SK-N-SH (cell line): ENCODE data around the gene RXYLT1. TPM values are rescaled to one million over a fixed set of nuclear protein-coding genes. Genes with fewer than 3 reads are reported as not detected.

Source experiments
- CTCF ChIA-PET: fragments of 300-600, 350-600 bp; formaldehyde crosslinking; extraction: SDS; loops from one replicate; lab custom pipeline; 2021; lab: Yijun Ruan, JAX
- POLR2A ChIA-PET: fragments of 350-600 bp; sonication (Branson Sonifier 250); formaldehyde crosslinking; extraction: SDS; loops from one replicate; lab custom pipeline; 2020; ENCODE audit warnings: antibody characterized with exemption, inconsistent platforms; lab: Yijun Ruan, JAX
- DNase-seq: peaks from one replicate; pipeline ENCODE4 v3.0.0; 2012
- H2AFZ ChIP-seq: fragments of 200-600 bp; sonication (generic); 2 replicates; pipeline ENCODE4 v1.8.1; 2016; ENCODE audit warnings: antibody characterized with exemption, mild to moderate bottlenecking, low read depth
- H3F3A ChIP-seq: fragments of 200-600 bp; sonication (generic); replicated peaks from 2 replicates; pipeline ENCODE3; 2016; ENCODE audit warnings: antibody characterized with exemption, mild to moderate bottlenecking; ENCODE audit not compliant: insufficient read depth
- H3K27ac ChIP-seq, 2 experiments: fragments of 200-500 bp in 1 of 2; fragments of 200-600 bp in 1 of 2; sonication (Bioruptor generic) in 1 of 2; sonication (generic), shearing (Covaris generic) in 1 of 2; 2 replicates each; pipeline versions ENCODE4 v1.5.1 to v1.6.1; 2014 to 2016; ENCODE audit warnings: low read depth in 2 of 2, inconsistent platforms in 1 of 2, low read length in 1 of 2, mild to moderate bottlenecking in 1 of 2, mixed read lengths in 1 of 2
- H3K27me3 ChIP-seq: fragments of 200-600 bp; sonication (generic), shearing (Covaris generic); 2 replicates; pipeline ENCODE4 v1.6.1; 2016; ENCODE audit warnings: mixed run types; ENCODE audit not compliant: insufficient read depth
- H3K36me3 ChIP-seq, 2 experiments: fragments of 200-500 bp in 1 of 2; fragments of 200-600 bp in 1 of 2; sonication (Bioruptor generic) in 1 of 2; sonication (generic) in 1 of 2; replicated peaks in 1 of 2; 2 replicates each; pipeline versions ENCODE3 to v1.5.1; 2014 to 2016; ENCODE audit warnings: low read length in 1 of 2, mild to moderate bottlenecking in 1 of 2; ENCODE audit not compliant: insufficient read depth in 2 of 2, control insufficient read depth in 1 of 2
- H3K4me1 ChIP-seq, 2 experiments: fragments of 200-500 bp in 1 of 2; fragments of 200-600 bp in 1 of 2; sonication (Bioruptor generic) in 1 of 2; sonication (generic), shearing (Covaris generic) in 1 of 2; 2 replicates each; pipeline versions ENCODE4 v1.5.1 to v1.6.1; 2014 to 2016; ENCODE audit warnings: low read depth in 1 of 2, low read length in 1 of 2, mixed run types in 1 of 2; ENCODE audit not compliant: insufficient read depth in 2 of 2, control insufficient read depth in 1 of 2
- H3K4me2 ChIP-seq: fragments of 200-600 bp; sonication (generic), shearing (Covaris generic); 2 replicates; pipeline ENCODE4 v1.6.1; 2017; ENCODE audit warnings: mixed run types
- H3K4me3 ChIP-seq, 2 experiments: fragments of 200-500 bp in 1 of 2; fragments of 200-600 bp in 1 of 2; sonication (Bioruptor generic) in 1 of 2; sonication (generic), shearing (Covaris generic) in 1 of 2; 2 replicates each; pipeline versions ENCODE4 v1.5.1 to v1.8.1; 2014 to 2016; ENCODE audit warnings: low read depth in 2 of 2, inconsistent platforms in 1 of 2, low read length in 1 of 2, mild to moderate bottlenecking in 1 of 2, mixed read lengths in 1 of 2, moderate library complexity in 1 of 2
- H3K79me2 ChIP-seq: fragments of 200-600 bp; sonication (generic); 2 replicates; pipeline ENCODE4 v1.8.1; 2017; ENCODE audit warnings: mild to moderate bottlenecking; ENCODE audit not compliant: insufficient read depth
- H3K9ac ChIP-seq: fragments of 200-600 bp; sonication (generic); 2 replicates; pipeline ENCODE4 v1.6.1; 2017; ENCODE audit warnings: mixed run types
- H3K9me2 ChIP-seq: fragments of 200-600 bp; sonication (generic); 2 replicates; pipeline ENCODE4 v1.6.1; 2017; ENCODE audit warnings: mixed run types
- H3K9me3 ChIP-seq: fragments of 200-600 bp; sonication (generic); 2 replicates; pipeline ENCODE4 v1.6.1; 2017; ENCODE audit warnings: mixed run types, mild to moderate bottlenecking, moderate library complexity
- H4K20me1 ChIP-seq: fragments of 200-600 bp; sonication (generic); 2 replicates; pipeline ENCODE4 v1.6.1; 2017; ENCODE audit warnings: mild to moderate bottlenecking, mixed run types; ENCODE audit not compliant: insufficient read depth
- CTCF ChIP-seq: fragments of 200-600 bp; sonication (generic); IDR thresholded peaks from 2 replicates; pipeline ENCODE4 v1.6.1; 2017; ENCODE audit warnings: antibody characterized with exemption, mild to moderate bottlenecking, moderate library complexity
- EZH2phosphoT487 ChIP-seq: fragments of 200-600 bp; sonication (generic); IDR thresholded peaks from 2 replicates; pipeline ENCODE4 v1.6.1; 2017; ENCODE audit warnings: low read depth, mixed run types, mild to moderate bottlenecking, antibody characterized with exemption, moderate library complexity, borderline replicate concordance
- FOSL2 ChIP-seq: IDR thresholded peaks from 2 replicates; pipeline ENCODE4 v1.4.0; 2012; ENCODE audit warnings: low read depth, mild to moderate bottlenecking, moderate library complexity, borderline replicate concordance
- FOXJ3 ChIP-seq: sonication (generic); formaldehyde crosslinking; IDR thresholded peaks from 2 replicates; pipeline ENCODE4 v1.5.1; 2020; ENCODE audit warnings: mild to moderate bottlenecking, missing genetic modification reagents
- FOXM1 ChIP-seq: IDR thresholded peaks from 2 replicates; pipeline ENCODE4 v1.4.0; 2012; ENCODE audit warnings: low read depth, mild to moderate bottlenecking
- GATA2 ChIP-seq: sonication (generic); formaldehyde crosslinking; IDR thresholded peaks from 2 replicates; pipeline ENCODE4 v1.5.0; 2020; ENCODE audit warnings: mild to moderate bottlenecking, missing genetic modification reagents
- JUND ChIP-seq: IDR thresholded peaks from 2 replicates; pipeline ENCODE4 v1.4.0; 2012
- MAX ChIP-seq: IDR thresholded peaks from 2 replicates; pipeline ENCODE4 v1.4.0; 2012; ENCODE audit warnings: low read depth
- MEF2A ChIP-seq: IDR thresholded peaks from 2 replicates; pipeline ENCODE4 v1.4.0; 2012; ENCODE audit warnings: low read depth, borderline replicate concordance
- MXI1 ChIP-seq: IDR thresholded peaks from 2 replicates; pipeline ENCODE4 v1.6.1; 2012; ENCODE audit warnings: mild to moderate bottlenecking, low read depth, low read length, improper control_type of control experiment
- NFIC ChIP-seq: IDR thresholded peaks from 2 replicates; pipeline ENCODE4 v1.4.0; 2012; ENCODE audit warnings: borderline replicate concordance
- PBX3 ChIP-seq: IDR thresholded peaks from 2 replicates; pipeline ENCODE4; 2012
- RCOR1 ChIP-seq: fragments of 150-350 bp; IDR thresholded peaks from 2 replicates; pipeline ENCODE4 v1.6.1; 2017; ENCODE audit warnings: antibody characterized with exemption, low read length
- RFX5 ChIP-seq: IDR thresholded peaks from 2 replicates; pipeline ENCODE4 v1.6.1; 2012; ENCODE audit warnings: mild to moderate bottlenecking, improper control_type of control experiment, low read length
- SIN3A ChIP-seq: IDR thresholded peaks from 2 replicates; pipeline ENCODE4 v1.6.1; 2012; ENCODE audit warnings: low read depth, mild to moderate bottlenecking, low read length, moderate library complexity, borderline replicate concordance
- TAF1 ChIP-seq: IDR thresholded peaks from 2 replicates; pipeline ENCODE4 v1.6.1; 2012; ENCODE audit warnings: low read depth, mild to moderate bottlenecking, low read length, moderate library complexity, borderline replicate concordance
- TEAD4 ChIP-seq: IDR thresholded peaks from 2 replicates; pipeline ENCODE4 v1.4.0; 2012; ENCODE audit warnings: mild to moderate bottlenecking, borderline replicate concordance; ENCODE audit not compliant: insufficient read depth
- YY1 ChIP-seq: IDR thresholded peaks from 2 replicates; pipeline ENCODE4 v1.4.0; 2012; ENCODE audit warnings: low read depth, mild to moderate bottlenecking
- WGBS: methylation state at CpG from one replicate; pipeline ENCODE4 v1.1.6; 2017; ENCODE audit warnings: low lambda C conversion rate; 5-methylcytosine and 5-hydroxymethylcytosine counted together
- polyA plus RNA-seq, 3 experiments: library from polyadenylated mRNA; depleted of rRNA; stranded (reverse); fragments of >200 nt; gene quantifications; 2 replicates each; pipeline ENCODE4 v1.2.3, GENCODE V29; 2012
- TF ChIP-seq, protein P1 (sequence below): IDR thresholded peaks from 2 replicates; pipeline ENCODE4 v1.4.0; 2012; ENCODE audit warnings: low read depth, borderline replicate concordance
- TF ChIP-seq, protein P2 (sequence below): fragments of 150-350 bp; IDR thresholded peaks from 2 replicates; pipeline ENCODE4 v1.6.1; 2017; ENCODE audit warnings: antibody characterized with exemption, low read length, low read depth, borderline replicate concordance

Gene RXYLT1
- polyA plus RNA-seq, 1 of the 3 experiments (the other 2 are of a cell fraction) = 10.7 TPM

DNA sequence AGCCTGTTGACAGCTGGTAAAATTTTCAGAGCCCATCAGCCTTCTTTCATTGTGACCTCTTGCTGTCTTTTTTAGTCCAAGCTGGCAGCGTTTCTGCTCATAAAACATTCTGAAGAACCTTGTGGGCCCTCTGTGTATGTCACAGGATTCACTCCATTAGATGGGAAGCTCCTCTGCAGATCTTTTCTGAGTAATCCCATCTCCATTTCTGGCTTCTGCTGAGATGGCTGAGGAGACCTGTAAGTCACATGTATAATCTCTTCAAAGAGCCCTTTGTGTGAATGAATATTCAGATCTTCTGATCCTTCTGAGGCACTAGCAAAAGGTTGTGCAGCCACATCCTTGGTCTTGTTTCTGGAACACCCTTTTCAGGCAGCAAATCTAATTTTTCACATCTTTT is 2.8 kb downstream of the RXYLT1 start:
- no peak overlapping the region for H3K9ac ChIP-seq
- no peak overlapping the region for H3K4me3 ChIP-seq
- ChIA-PET POLR2A (no interaction called here), CTCF (interaction anchor here (0.8 kb wide), 1 partner anchor 20 kb away, joined by 3 read pairs; no protein-coding TSS in a partner anchor)
- no peak for DNase-seq
- H3K79me2 ChIP-seq = peaks cover 15% of the 10 kb centered on the region
- H3K27me3 ChIP-seq = no peaks in the 10 kb centered on the region
- WGBS = 86% methylated on average over 1 of the region's 1 CpG
- no peak for TF ChIP-seq SIN3A
- no peak for TF ChIP-seq CTCF
- no peak for TF ChIP-seq MEF2A
- no peak for TF ChIP-seq TEAD4
- no peak for TF ChIP-seq FOXM1
- TF ChIP-seq TAF1 = no peak
- no peak for TF ChIP-seq FOSL2
- no peak for TF ChIP-seq FOXJ3 (CRISPR knock-in tag)
- TF ChIP-seq, protein P1, sequence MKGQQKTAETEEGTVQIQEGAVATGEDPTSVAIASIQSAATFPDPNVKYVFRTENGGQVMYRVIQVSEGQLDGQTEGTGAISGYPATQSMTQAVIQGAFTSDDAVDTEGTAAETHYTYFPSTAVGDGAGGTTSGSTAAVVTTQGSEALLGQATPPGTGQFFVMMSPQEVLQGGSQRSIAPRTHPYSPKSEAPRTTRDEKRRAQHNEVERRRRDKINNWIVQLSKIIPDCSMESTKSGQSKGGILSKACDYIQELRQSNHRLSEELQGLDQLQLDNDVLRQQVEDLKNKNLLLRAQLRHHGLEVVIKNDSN = no peak
- TF ChIP-seq EZH2phosphoT487 = no peak
- no peak for TF ChIP-seq GATA2
- no peak for TF ChIP-seq YY1
- TF ChIP-seq, protein P2, sequence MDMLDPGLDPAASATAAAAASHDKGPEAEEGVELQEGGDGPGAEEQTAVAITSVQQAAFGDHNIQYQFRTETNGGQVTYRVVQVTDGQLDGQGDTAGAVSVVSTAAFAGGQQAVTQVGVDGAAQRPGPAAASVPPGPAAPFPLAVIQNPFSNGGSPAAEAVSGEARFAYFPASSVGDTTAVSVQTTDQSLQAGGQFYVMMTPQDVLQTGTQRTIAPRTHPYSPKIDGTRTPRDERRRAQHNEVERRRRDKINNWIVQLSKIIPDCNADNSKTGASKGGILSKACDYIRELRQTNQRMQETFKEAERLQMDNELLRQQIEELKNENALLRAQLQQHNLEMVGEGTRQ = no peak
- no peak for TF ChIP-seq MAX
- TF ChIP-seq NFIC = no peak
- TF ChIP-seq PBX3 = no peak
- TF ChIP-seq RFX5 = no peak
- TF ChIP-seq JUND = no peak
- TF ChIP-seq MXI1 = no peak
- TF ChIP-seq RCOR1 = no peak
- no peaks in the 10 kb centered on the region for H4K20me1 ChIP-seq
- no peaks in the 10 kb centered on the region for H3K9me3 ChIP-seq
- H3F3A ChIP-seq = no peaks in the 10 kb centered on the region
- H3K27ac ChIP-seq = no peak overlapping the region
- H3K4me1 ChIP-seq = peaks cover 5 to 9% of the 10 kb centered on the region in 2 experiments; a peak in 2 of 4 replicates
- H2AFZ ChIP-seq = no peak overlapping the region
- H3K4me2 ChIP-seq = no peak overlapping the region
- peaks cover 36 to 45% of the 10 kb centered on the region in 2 experiments for H3K36me3 ChIP-seq
- H3K9me2 ChIP-seq = no peaks in the 10 kb centered on the region
